Stimulated activated CD4-positive, alpha-beta T cell treated with anti-CD3 and anti-CD28 coated beads, Interleukin-15, amount 100 ng/mL, for 48 hours (primary cell): Measurements from ENCODE around the gene COQ3.
A peak's percentile ranks its signal among the peaks of the same experiment; 100 is the strongest.

Experiments used
- DNase-seq, 2 donors: peaks; one replicate each; pipeline ENCODE4 v3.0.0-alpha.2; 2020; ENCODE audit warnings: low read depth in 2 of 2

The COQ3 gene

DNA sequence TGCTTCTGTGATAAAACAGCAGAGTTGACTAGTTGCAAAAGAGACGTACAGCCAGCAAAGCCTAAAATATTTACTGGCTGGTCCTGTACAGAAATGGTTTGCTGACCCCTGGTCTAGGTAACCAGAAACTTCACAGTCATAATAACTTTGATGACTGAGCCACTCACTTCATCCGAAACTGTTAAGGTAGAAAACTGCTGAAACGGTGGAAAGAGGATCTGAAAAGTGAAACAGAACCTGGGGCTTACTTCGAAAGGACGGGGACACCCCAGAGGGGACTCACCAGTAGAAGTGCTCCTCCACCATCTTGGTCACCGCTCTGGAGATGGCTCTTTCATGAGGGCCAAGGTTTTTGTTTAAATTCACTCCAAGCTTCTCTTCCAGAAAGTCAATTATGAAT lies 60.9 kb downstream of the COQ3 start:
- no peak for DNase-seq

DNA sequence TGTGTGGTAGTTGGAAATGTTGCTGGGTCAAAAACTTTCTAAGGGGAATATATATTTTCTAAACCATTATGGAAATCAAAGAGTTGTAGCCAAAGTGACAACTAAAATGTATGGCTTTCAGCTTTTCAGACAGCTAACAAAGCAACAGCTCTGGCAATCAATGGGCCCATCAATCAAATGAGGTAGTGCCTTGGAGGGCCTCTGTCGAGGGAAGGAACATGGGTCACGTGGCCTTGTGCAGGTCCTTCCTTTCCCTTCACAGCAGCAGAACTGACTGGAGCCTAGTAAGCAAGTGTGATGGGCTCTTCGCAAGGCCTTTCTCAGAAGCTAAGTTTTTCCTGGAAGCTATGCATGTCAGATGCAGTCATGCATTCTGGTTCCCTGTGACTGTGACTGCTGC lies 62.5 kb downstream of the COQ3 start:
- DNase-seq: no peak

DNA sequence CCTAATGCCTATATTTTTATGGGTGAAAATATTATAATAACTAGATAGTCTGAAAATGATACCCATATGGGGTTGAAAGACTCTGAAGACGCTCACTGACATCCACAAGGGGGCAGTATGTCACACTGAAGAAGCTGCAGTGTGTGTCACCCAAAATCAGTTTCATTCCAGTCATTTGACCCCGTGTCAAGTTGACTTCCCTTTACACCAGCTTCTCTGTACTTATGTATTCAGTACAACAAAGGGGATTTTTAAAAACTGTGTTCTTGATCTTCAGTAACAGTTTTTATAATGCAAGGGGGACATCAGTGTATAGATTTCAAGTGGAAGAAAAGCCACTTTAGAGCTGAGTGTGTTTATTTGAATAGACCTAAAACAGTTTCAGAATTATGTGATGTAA lies 63.8 kb downstream of the COQ3 start:
- DNase-seq: peak; percentile 43 to 60

DNA sequence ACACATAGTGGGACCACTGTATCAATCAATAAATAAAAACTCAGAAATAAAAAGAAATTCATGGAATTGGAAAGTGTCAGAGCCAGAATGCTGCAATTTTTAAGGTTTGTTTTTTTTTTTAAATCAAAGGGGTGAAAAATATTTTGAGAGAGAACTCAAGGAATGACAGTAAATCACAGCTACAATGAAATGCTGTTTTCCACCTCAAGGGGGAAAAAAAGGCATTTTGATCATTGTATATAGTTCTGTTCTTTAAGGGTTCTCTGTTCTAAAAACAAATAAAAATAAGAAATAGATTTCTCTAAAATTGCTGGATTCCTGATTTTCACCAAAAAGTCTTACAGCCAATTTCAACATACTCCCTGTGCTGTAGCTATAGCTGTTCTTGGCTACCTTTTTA lies 69.0 kb downstream of the COQ3 start:
- DNase-seq: no peak
